ENCODE measurements around the gene OSCP1. TPM values are rescaled to one million over a fixed set of nuclear protein-coding genes. Genes with fewer than 3 reads are reported as not detected.

The OSCP1 gene
- total and polyA plus RNA-seq, 2 donors (not counting 1 experiment from before 2014, with no cell fraction given) = 6.5 to 10.7 TPM

GRCh38 chr1:36471830-36472641 lies 21.8 kb upstream of the OSCP1 start:
- Histone ChIP-seq H3K4me2 (ENCODE audit: extremely low read depth, insufficient read depth, low read length) (no peak overlapping the region), H3K36me3 (ENCODE audit: control insufficient read depth, insufficient read depth, low read length) (no peaks in the 10 kb centered on the region), H3K27me3 (ENCODE audit: control insufficient read depth, insufficient read depth, low read length) (no peaks in the 10 kb centered on the region), H3K4me1 (ENCODE audit: control insufficient read depth, extremely low read depth, insufficient read depth, low read length) (no peaks in the 10 kb centered on the region), H4K20me1 (ENCODE audit: control insufficient read depth, extremely low read depth, insufficient read depth, low read length) (no peaks in the 10 kb centered on the region), H3K27ac (ENCODE audit: insufficient read depth, low read length) (no peak overlapping the region), H3K4me3 (replicated peaks in 1 of 4; ENCODE audit: control extremely low read depth in 1 of 4, insufficient read depth in 1 of 4, low read depth in 3 of 4, low read length in 4 of 4) (no peak overlapping the region), H3K9me3 (ENCODE audit: control insufficient read depth, insufficient read depth, low read depth, low read length) (no peaks in the 10 kb centered on the region), H2AFZ (ENCODE audit: low read length) (no peak overlapping the region), H3K9ac (ENCODE audit: insufficient read depth, low read length) (no peak overlapping the region), H3K79me2 (ENCODE audit: control insufficient read depth, insufficient read depth, low read length) (no peaks in the 10 kb centered on the region)
- TF ChIP-seq CTCF (conservative IDR thresholded peaks at IDR 0.05 in 1 of 2, IDR thresholded peaks at IDR 0.05 in 1 of 2; ENCODE audit: low read depth in 1 of 2, low read length in 2 of 2) (no peak), EZH2 (IDR thresholded peaks at IDR 0.05; ENCODE audit: low read length, missing control alignments) (no peak)
- DNase-seq (ENCODE audit: low read depth in 2 of 2) = no peak

- H3K9ac ChIP-seq (ENCODE audit: insufficient read depth, low read length) = no peak overlapping the region
- no peaks in the 10 kb centered on the region for H4K20me1 ChIP-seq (ENCODE audit: control insufficient read depth, extremely low read depth, insufficient read depth, low read length)
- TF ChIP-seq EZH2 (IDR thresholded peaks at IDR 0.05; ENCODE audit: low read length, missing control alignments) = no peak
- no peak for TF ChIP-seq CTCF (conservative IDR thresholded peaks at IDR 0.05 in 1 of 2, IDR thresholded peaks at IDR 0.05 in 1 of 2; ENCODE audit: low read depth in 1 of 2, low read length in 2 of 2)
- H3K4me1 ChIP-seq (ENCODE audit: control insufficient read depth, extremely low read depth, insufficient read depth, low read length) = peaks cover 3% of the 10 kb centered on the region
- no peak overlapping the region for H3K4me2 ChIP-seq (ENCODE audit: extremely low read depth, insufficient read depth, low read length)
- H3K27ac ChIP-seq (ENCODE audit: insufficient read depth, low read length) = no peak overlapping the region
- no peaks in the 10 kb centered on the region for H3K79me2 ChIP-seq (ENCODE audit: control insufficient read depth, insufficient read depth, low read length)
- no peaks in the 10 kb centered on the region for H3K9me3 ChIP-seq (ENCODE audit: control insufficient read depth, insufficient read depth, low read depth, low read length)
- no peaks in the 10 kb centered on the region for H3K36me3 ChIP-seq (ENCODE audit: control insufficient read depth, insufficient read depth, low read length)
- no peak overlapping the region for H3K4me3 ChIP-seq (replicated peaks in 1 of 4; ENCODE audit: control extremely low read depth in 1 of 4, insufficient read depth in 1 of 4, low read depth in 3 of 4, low read length in 4 of 4)
- no peak overlapping the region for H2AFZ ChIP-seq (ENCODE audit: low read length)
- H3K27me3 ChIP-seq (ENCODE audit: control insufficient read depth, insufficient read depth, low read length) = no peaks in the 10 kb centered on the region
- DNase-seq (ENCODE audit: low read depth in 2 of 2) = no peak
These were observed 18.9 kb upstream of the OSCP1 start for GRCh38 chr1:36469163-36469562.

DNA sequence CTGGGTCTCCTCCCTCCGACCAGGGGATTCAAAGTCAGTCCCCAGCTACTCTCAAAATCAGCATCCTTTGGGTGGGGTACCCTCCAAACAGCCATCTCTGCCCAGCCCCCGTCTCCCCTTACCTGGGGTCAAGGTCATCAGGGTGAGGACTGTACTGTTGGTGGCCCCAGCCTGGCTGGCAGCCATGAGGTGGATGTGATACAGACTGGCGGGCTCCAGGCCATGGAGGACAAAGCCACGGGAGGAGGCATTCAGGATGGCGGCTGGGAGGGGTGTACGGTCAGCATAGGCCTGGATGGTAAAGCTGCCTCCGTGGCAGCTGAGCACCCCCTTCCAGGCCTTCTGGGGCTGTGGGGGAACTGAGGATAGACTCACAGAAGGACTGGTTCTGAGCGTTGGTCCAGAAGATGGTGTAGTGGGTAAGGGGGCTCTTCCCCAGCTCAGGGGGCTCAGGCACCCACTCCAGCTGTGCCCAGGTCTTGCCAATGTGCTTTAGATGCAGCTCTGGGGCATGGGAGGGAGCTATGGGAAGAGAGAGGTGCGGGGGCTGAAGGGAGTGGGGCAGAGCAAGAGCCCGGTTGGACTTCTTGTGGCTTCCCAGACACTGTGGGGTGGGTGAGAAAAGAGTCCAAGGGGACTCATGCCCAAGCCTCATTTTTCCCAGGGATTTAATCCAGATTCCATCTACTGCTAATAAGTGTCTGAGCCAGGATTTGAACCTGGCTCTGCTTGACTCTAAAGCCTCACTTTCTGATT lies 17.6 kb upstream of the OSCP1 start:
- H2AFZ ChIP-seq (ENCODE audit: low read length) = no peak overlapping the region
- no peak for TF ChIP-seq CTCF (conservative IDR thresholded peaks at IDR 0.05 in 1 of 2, IDR thresholded peaks at IDR 0.05 in 1 of 2; ENCODE audit: low read depth in 1 of 2, low read length in 2 of 2)
- TF ChIP-seq EZH2 (IDR thresholded peaks at IDR 0.05; ENCODE audit: low read length, missing control alignments) = no peak
- peaks cover 7% of the 10 kb centered on the region for H3K79me2 ChIP-seq (ENCODE audit: control insufficient read depth, insufficient read depth, low read length)
- no peaks in the 10 kb centered on the region for H3K27me3 ChIP-seq (ENCODE audit: control insufficient read depth, insufficient read depth, low read length)
- H4K20me1 ChIP-seq (ENCODE audit: control insufficient read depth, extremely low read depth, insufficient read depth, low read length) = no peaks in the 10 kb centered on the region
- H3K27ac ChIP-seq (ENCODE audit: insufficient read depth, low read length) = no peak overlapping the region
- no peaks in the 10 kb centered on the region for H3K9me3 ChIP-seq (ENCODE audit: control insufficient read depth, insufficient read depth, low read depth, low read length)
- H3K9ac ChIP-seq (ENCODE audit: insufficient read depth, low read length) = no peak overlapping the region
- H3K36me3 ChIP-seq (ENCODE audit: control insufficient read depth, insufficient read depth, low read length) = no peaks in the 10 kb centered on the region
- peaks cover 3% of the 10 kb centered on the region for H3K4me1 ChIP-seq (ENCODE audit: control insufficient read depth, extremely low read depth, insufficient read depth, low read length)
- DNase-seq (ENCODE audit: low read depth in 2 of 2) = no peak
- H3K4me3 ChIP-seq (replicated peaks in 1 of 4; ENCODE audit: control extremely low read depth in 1 of 4, insufficient read depth in 1 of 4, low read depth in 3 of 4, low read length in 4 of 4) = no peak overlapping the region
- no peak overlapping the region for H3K4me2 ChIP-seq (ENCODE audit: extremely low read depth, insufficient read depth, low read length)

Measured in fibroblast of lung (primary cell).